ENCODE results near the gene DNAAF5.

DNA sequence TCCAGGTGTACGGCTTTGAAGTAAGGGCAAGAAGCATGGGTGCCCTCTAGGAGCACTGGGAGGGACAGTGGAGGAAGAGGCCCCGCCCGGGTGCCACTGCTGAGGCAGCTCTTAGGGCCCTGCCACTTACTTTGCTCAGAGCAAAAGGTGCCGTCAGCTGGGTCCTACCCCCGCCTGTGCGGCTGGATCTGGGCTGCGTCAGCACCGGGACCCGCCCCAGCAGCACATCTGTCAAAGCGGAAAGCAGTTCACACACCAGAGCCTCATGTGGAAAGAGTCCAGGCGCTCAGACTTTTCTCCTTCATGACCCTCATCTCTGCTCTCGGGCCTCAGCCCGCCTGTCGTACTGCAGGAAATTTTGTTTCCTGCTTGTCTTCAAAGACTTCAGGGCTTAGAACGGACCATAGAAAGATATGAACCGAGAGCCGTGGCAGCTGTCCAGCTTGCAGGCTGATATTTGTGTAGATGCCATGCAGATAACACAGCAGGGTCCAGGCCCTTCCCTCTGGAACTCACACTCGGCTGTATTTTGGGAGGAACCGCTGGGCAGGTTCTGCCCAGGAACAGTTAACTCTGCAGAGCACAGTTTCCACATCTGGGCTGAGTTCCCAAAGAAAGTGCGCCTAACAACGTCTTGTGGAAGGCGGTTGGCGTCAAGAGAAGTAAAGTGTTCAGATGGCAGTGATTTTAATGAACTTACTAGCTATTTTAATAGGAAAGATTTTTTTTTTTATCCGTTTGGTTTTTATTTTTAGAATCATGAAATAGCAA is 44.9 kb downstream of the DNAAF5 start:
- no peak for TF ChIP-seq POLR2A (IDR thresholded peaks at IDR 0.05)
- TF ChIP-seq, protein P1, sequence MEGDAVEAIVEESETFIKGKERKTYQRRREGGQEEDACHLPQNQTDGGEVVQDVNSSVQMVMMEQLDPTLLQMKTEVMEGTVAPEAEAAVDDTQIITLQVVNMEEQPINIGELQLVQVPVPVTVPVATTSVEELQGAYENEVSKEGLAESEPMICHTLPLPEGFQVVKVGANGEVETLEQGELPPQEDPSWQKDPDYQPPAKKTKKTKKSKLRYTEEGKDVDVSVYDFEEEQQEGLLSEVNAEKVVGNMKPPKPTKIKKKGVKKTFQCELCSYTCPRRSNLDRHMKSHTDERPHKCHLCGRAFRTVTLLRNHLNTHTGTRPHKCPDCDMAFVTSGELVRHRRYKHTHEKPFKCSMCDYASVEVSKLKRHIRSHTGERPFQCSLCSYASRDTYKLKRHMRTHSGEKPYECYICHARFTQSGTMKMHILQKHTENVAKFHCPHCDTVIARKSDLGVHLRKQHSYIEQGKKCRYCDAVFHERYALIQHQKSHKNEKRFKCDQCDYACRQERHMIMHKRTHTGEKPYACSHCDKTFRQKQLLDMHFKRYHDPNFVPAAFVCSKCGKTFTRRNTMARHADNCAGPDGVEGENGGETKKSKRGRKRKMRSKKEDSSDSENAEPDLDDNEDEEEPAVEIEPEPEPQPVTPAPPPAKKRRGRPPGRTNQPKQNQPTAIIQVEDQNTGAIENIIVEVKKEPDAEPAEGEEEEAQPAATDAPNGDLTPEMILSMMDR (IDR thresholded peaks at IDR 0.05) = no peak
